NCI-H1105 treated with DMSO at 0.1 percent for 48 hours (cell line): ENCODE measurements around the gene ZNF319.
"Not testable (repeated sequence)": the region's sequence is repeated elsewhere in the genome, so short reads cannot be mapped to it uniquely, and the experiment has no call there.

Experiments
- DNase-seq: peaks from one replicate; lab custom pipeline; 2025; lab: John Stamatoyannopoulos, UW

Gene ZNF319

GRCh38 chr16:57997528-57998265 is 2.8 kb downstream of the ZNF319 start:
- DNase-seq = no peak

- no peak for DNase-seq
These were observed 3.3 kb downstream of the ZNF319 start for GRCh38 chr16:57997176-57997527.

- no peak for DNase-seq
These were observed 3.9 kb downstream of the ZNF319 start for GRCh38 chr16:57996406-57997175.

- no peak for DNase-seq
These were observed 4.6 kb downstream of the ZNF319 start for GRCh38 chr16:57995721-57996405.

GRCh38 chr16:57994778-57995177 is 5.7 kb downstream of the ZNF319 start:
- DNase-seq = no peak

GRCh38 chr16:57994361-57994760 is 6.1 kb downstream of the ZNF319 start:
- DNase-seq = no peak

GRCh38 chr16:57993897-57994296 is 6.6 kb downstream of the ZNF319 start:
- DNase-seq = no peak

- DNase-seq = peak; percentile 84
These were observed 7.0 kb downstream of the ZNF319 start for GRCh38 chr16:57993438-57993837.

- DNase-seq = no peak
These were observed 8.4 kb downstream of the ZNF319 start for GRCh38 chr16:57992084-57992483.

- DNase-seq = no peak
These were observed 8.9 kb downstream of the ZNF319 start for GRCh38 chr16:57991551-57992059.

GRCh38 chr16:57988929-57989328 is 11.5 kb downstream of the ZNF319 start:
- DNase-seq = peak; percentile 29

GRCh38 chr16:57987441-57988177 is 12.9 kb downstream of the ZNF319 start:
- DNase-seq = no peak

GRCh38 chr16:57986196-57986595 is 14.3 kb downstream of the ZNF319 start:
- no peak for DNase-seq

GRCh38 chr16:57985204-57986181 is 15.0 kb downstream of the ZNF319 start:
- no peak for DNase-seq

GRCh38 chr16:57984443-57985203 is 15.8 kb downstream of the ZNF319 start:
- DNase-seq = no peak

- DNase-seq = no peak
These were observed 18.1 kb downstream of the ZNF319 start for GRCh38 chr16:57982385-57982784.

- DNase-seq = no peak
These were observed 18.8 kb downstream of the ZNF319 start for GRCh38 chr16:57981636-57982035.

GRCh38 chr16:57979006-57979585 is 21.4 kb downstream of the ZNF319 start:
- DNase-seq = no peak

GRCh38 chr16:57978070-57978465 is 22.4 kb downstream of the ZNF319 start:
- not testable (repeated sequence) for DNase-seq
